NT2/D1 (cell line): ENCODE measurements around the gene TUBA4B.

Experiments
- SUZ12 ChIP-seq: IDR thresholded peaks from 2 replicates; pipeline ENCODE4 v1.6.1; 2011; ENCODE audit not compliant: insufficient read length, insufficient read depth; ENCODE audit errors: extremely low read depth
- YY1 ChIP-seq: IDR thresholded peaks from 2 replicates; pipeline ENCODE4 v1.6.1; 2011; ENCODE audit not compliant: insufficient read length, insufficient read depth
- ZNF274 ChIP-seq: IDR thresholded peaks from 2 replicates; pipeline ENCODE4 v1.6.1; 2011; ENCODE audit warnings: mild to moderate bottlenecking, low read depth, low read length

- TF ChIP-seq SUZ12 (no peak), YY1 (no peak), ZNF274 (no peak)
Measured at GRCh38 chr2:219223831-219224610, 29.0 kb upstream of the TUBA4B start.
